HEK293T (cell line): ENCODE results near the gene FAM171A1.

Experiments
- BHLHE40 ChIP-seq: fragments of 450-650 bp; IDR thresholded peaks from 2 replicates; pipeline ENCODE4 v1.6.1; 2016; ENCODE audit warnings: mild to moderate bottlenecking, moderate library complexity, borderline replicate concordance
- ELF4 ChIP-seq: fragments of 450-650 bp; IDR thresholded peaks from 2 replicates; pipeline ENCODE4 v1.6.1; 2017; ENCODE audit warnings: antibody characterized with exemption
- FOXA1 ChIP-seq: fragments of 450-650 bp; IDR thresholded peaks from 2 replicates; pipeline ENCODE4 v1.6.1; 2016; ENCODE audit warnings: mild to moderate bottlenecking
- L3MBTL2 ChIP-seq: fragments of 450-650 bp; conservative IDR thresholded peaks from 2 replicates; pipeline ENCODE4 v1.6.1; 2016; ENCODE audit warnings: mild to moderate bottlenecking
- TARDBP ChIP-seq: fragments of 450-650 bp; IDR thresholded peaks from 2 replicates; pipeline ENCODE4 v1.6.1; 2016

DNA sequence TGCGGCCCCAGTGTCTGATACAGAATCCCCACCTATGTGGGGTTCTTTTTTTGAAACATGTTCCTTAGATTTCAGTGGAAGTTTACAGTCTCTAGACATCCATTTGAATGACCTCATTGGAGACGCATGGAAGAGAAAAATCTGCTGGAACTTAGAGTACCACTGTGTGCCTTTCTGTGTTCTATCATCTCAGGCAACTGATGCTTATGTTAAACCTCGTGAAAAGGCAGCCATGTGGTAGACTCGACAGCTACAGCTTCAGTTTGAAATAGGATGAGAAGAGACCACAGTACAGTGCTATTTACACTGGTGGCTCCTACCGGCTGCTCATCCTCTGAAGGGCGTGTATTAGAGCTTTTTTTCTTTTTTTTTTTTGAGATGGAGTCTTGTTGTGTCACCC is 74.4 kb downstream of the FAM171A1 start:
- TF ChIP-seq TARDBP (no peak), BHLHE40 (no peak), FOXA1 (no peak), ELF4 (no peak), L3MBTL2 (no peak)
